OCI-LY3 (cell line): ENCODE measurements around the gene SNAP91.

Experiments
- EZH2phosphoT487 ChIP-seq: fragments of 200-600 bp; shearing (Covaris generic); IDR thresholded peaks from 2 replicates; pipeline ENCODE4 v1.6.1; 2018; ENCODE audit warnings: antibody characterized with exemption, mixed run types, low read depth
- TF ChIP-seq, protein P1 (sequence below): fragments of 200-600, 300-600 bp; sonication (generic); IDR thresholded peaks from 2 replicates; pipeline ENCODE4 v1.5.1; 2014; ENCODE audit warnings: antibody characterized with exemption, low read length, low read depth

DNA sequence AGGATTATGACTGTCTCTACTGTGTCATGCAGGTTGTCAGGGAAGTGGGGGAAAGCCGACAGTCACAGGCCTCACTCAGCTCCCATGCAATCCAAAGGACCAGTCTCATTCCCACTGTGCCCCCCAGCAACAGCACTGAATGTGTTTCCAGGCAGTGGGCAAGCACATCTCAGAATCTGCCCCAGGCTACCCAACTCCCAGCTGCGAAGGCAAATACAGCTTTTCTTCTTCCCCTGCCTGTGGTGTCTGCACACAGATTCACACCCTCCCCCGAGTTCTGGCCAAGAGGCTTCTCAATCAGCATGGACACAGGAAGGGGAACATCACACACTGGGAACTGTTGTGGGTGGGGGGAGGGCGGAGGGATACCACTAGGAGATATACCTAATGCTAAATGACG, 75.3 kb downstream of the SNAP91 start:
- TF ChIP-seq, protein P1, sequence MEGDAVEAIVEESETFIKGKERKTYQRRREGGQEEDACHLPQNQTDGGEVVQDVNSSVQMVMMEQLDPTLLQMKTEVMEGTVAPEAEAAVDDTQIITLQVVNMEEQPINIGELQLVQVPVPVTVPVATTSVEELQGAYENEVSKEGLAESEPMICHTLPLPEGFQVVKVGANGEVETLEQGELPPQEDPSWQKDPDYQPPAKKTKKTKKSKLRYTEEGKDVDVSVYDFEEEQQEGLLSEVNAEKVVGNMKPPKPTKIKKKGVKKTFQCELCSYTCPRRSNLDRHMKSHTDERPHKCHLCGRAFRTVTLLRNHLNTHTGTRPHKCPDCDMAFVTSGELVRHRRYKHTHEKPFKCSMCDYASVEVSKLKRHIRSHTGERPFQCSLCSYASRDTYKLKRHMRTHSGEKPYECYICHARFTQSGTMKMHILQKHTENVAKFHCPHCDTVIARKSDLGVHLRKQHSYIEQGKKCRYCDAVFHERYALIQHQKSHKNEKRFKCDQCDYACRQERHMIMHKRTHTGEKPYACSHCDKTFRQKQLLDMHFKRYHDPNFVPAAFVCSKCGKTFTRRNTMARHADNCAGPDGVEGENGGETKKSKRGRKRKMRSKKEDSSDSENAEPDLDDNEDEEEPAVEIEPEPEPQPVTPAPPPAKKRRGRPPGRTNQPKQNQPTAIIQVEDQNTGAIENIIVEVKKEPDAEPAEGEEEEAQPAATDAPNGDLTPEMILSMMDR = no peak
- no peak for TF ChIP-seq EZH2phosphoT487
